Spleen (tissue), 7 donors: ENCODE measurements around the gene LDHD.

Source experiments
- POLR2A ChIP-seq, 3 donors: fragments of 450-650 bp; IDR thresholded peaks; one replicate each; pipeline ENCODE4 v1.5.1; 2017; ENCODE audit warnings: antibody characterized with exemption in 3 of 3, mild to moderate bottlenecking in 1 of 3
- TF ChIP-seq, protein P1 (sequence below), 11 experiments: fragments of 200-600 bp in 7 of 11; fragments of 450-650 bp in 4 of 11; sonication (generic) in 4 of 11; IDR thresholded peaks in 8 of 11; conservative IDR thresholded peaks in 3 of 11; 1 replicate in 7 of 11; 2 replicates in 4 of 11; pipeline versions ENCODE4 v1.4.0 to v1.8.0; 2016 to 2021; ENCODE audit warnings: antibody characterized with exemption in 11 of 11, inconsistent platforms in 4 of 11, mild to moderate bottlenecking in 1 of 11
- donor health status: DM: no; HTN: no; CAD: no; lungs with moderate emphysema.
- donor health status: DM: no; HTN: no; CAD: no.
- donor health status: DM: no; HTN: no; CAD: no.

DNA sequence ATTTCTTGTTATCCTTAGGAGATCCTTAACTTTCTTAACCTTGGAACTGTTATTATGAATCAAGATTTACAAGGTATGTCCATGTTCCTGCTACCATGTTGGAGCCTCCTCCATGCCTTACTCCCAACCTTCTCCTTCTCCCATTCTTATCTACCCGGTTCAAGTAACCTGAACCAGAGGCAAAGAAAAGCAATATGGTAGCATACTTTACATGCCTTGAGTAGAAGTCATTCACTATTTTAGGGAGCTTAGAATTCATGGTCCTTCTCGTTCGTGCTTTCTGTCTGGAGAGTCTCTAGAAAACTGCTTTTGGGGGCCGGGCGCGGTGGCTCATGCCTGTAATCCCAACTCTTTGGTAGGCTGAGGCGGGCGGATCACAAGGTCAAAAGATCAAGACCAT lies 37.7 kb downstream of the LDHD start:
- TF ChIP-seq, protein P1, sequence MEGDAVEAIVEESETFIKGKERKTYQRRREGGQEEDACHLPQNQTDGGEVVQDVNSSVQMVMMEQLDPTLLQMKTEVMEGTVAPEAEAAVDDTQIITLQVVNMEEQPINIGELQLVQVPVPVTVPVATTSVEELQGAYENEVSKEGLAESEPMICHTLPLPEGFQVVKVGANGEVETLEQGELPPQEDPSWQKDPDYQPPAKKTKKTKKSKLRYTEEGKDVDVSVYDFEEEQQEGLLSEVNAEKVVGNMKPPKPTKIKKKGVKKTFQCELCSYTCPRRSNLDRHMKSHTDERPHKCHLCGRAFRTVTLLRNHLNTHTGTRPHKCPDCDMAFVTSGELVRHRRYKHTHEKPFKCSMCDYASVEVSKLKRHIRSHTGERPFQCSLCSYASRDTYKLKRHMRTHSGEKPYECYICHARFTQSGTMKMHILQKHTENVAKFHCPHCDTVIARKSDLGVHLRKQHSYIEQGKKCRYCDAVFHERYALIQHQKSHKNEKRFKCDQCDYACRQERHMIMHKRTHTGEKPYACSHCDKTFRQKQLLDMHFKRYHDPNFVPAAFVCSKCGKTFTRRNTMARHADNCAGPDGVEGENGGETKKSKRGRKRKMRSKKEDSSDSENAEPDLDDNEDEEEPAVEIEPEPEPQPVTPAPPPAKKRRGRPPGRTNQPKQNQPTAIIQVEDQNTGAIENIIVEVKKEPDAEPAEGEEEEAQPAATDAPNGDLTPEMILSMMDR (IDR thresholded peaks at IDR 0.05 in 8 of 11, conservative IDR thresholded peaks at IDR 0.05 in 3 of 11) = no peak
- no peak for TF ChIP-seq POLR2A (IDR thresholded peaks at IDR 0.05)
